ENCODE data around the gene MAS1. TPM values are rescaled to one million over a fixed set of nuclear protein-coding genes. Genes with fewer than 3 reads are reported as not detected.

Gene MAS1
- total RNA-seq, 1 donor from 2014 or later: not detected

GRCh38 chr6:159876242-159876641 is 14.5 kb upstream of the MAS1 start:
- Histone ChIP-seq H3K4me3 (ENCODE audit: low read depth, low read length) (no peak overlapping the region), H3K36me3 (ENCODE audit: control insufficient read depth, insufficient read depth, low read length) (no peaks in the 10 kb centered on the region), H3K27me3 (ENCODE audit: control insufficient read depth, insufficient read depth, low read length) (no peaks in the 10 kb centered on the region)
- no peak for DNase-seq (ENCODE audit: low read depth)
- TF ChIP-seq CTCF (IDR thresholded peaks at IDR 0.05; ENCODE audit: insufficient read depth, low read length, poor library complexity, severe bottlenecking): no peak

- no peak for DNase-seq (ENCODE audit: low read depth)
- Histone ChIP-seq H3K4me3 (ENCODE audit: low read depth, low read length) (no peak overlapping the region), H3K36me3 (ENCODE audit: control insufficient read depth, insufficient read depth, low read length) (no peaks in the 10 kb centered on the region), H3K27me3 (ENCODE audit: control insufficient read depth, insufficient read depth, low read length) (no peaks in the 10 kb centered on the region)
- no peak for TF ChIP-seq CTCF (IDR thresholded peaks at IDR 0.05; ENCODE audit: insufficient read depth, low read length, poor library complexity, severe bottlenecking)
These were observed 13.5 kb upstream of the MAS1 start for GRCh38 chr6:159877256-159877808.

- TF ChIP-seq CTCF (IDR thresholded peaks at IDR 0.05; ENCODE audit: insufficient read depth, low read length, poor library complexity, severe bottlenecking): no peak
- H3K27me3 ChIP-seq (ENCODE audit: control insufficient read depth, insufficient read depth, low read length): no peaks in the 10 kb centered on the region
- H3K4me3 ChIP-seq (ENCODE audit: low read depth, low read length): no peak overlapping the region
- no peaks in the 10 kb centered on the region for H3K36me3 ChIP-seq (ENCODE audit: control insufficient read depth, insufficient read depth, low read length)
- no peak for DNase-seq (ENCODE audit: low read depth)
These were observed 12.4 kb upstream of the MAS1 start for GRCh38 chr6:159878341-159878740.

- no peaks in the 10 kb centered on the region for H3K27me3 ChIP-seq (ENCODE audit: control insufficient read depth, insufficient read depth, low read length)
- H3K36me3 ChIP-seq (ENCODE audit: control insufficient read depth, insufficient read depth, low read length): no peaks in the 10 kb centered on the region
- H3K4me3 ChIP-seq (ENCODE audit: low read depth, low read length): no peak overlapping the region
- TF ChIP-seq CTCF (IDR thresholded peaks at IDR 0.05; ENCODE audit: insufficient read depth, low read length, poor library complexity, severe bottlenecking): no peak
- no peak for DNase-seq (ENCODE audit: low read depth)
These were observed 10.9 kb upstream of the MAS1 start for GRCh38 chr6:159879856-159880255.

GRCh38 chr6:159880412-159880975 is 10.3 kb upstream of the MAS1 start:
- no peaks in the 10 kb centered on the region for H3K27me3 ChIP-seq (ENCODE audit: control insufficient read depth, insufficient read depth, low read length)
- H3K4me3 ChIP-seq (ENCODE audit: low read depth, low read length): no peak overlapping the region
- DNase-seq (ENCODE audit: low read depth): no peak
- no peak for TF ChIP-seq CTCF (IDR thresholded peaks at IDR 0.05; ENCODE audit: insufficient read depth, low read length, poor library complexity, severe bottlenecking)
- no peaks in the 10 kb centered on the region for H3K36me3 ChIP-seq (ENCODE audit: control insufficient read depth, insufficient read depth, low read length)

GRCh38 chr6:159884720-159885119 is 6.1 kb upstream of the MAS1 start:
- DNase-seq (ENCODE audit: low read depth): no peak
- Histone ChIP-seq H3K27me3 (ENCODE audit: control insufficient read depth, insufficient read depth, low read length) (no peaks in the 10 kb centered on the region), H3K36me3 (ENCODE audit: control insufficient read depth, insufficient read depth, low read length) (no peaks in the 10 kb centered on the region), H3K4me3 (ENCODE audit: low read depth, low read length) (no peak overlapping the region)
- TF ChIP-seq CTCF (IDR thresholded peaks at IDR 0.05; ENCODE audit: insufficient read depth, low read length, poor library complexity, severe bottlenecking): no peak

Data from kidney epithelial cell (primary cell).